CD4-positive, alpha-beta T cell treated with Interleukin-12 subunit alpha and Interleukin-12 subunit beta, for 1 hour (primary cell): Measurements from ENCODE around the gene TSGA10.
"Not testable (repeated sequence)": the region's sequence is repeated elsewhere in the genome, so short reads cannot be mapped to it uniquely, and the experiment has no call there.

Experiments used
- DNase-seq: peaks from one replicate; pipeline ENCODE4 v3.0.0-alpha.2; 2020

Gene TSGA10

GRCh38 chr2:99152199-99152895 lies 2.4 kb downstream of the TSGA10 start:
- no peak for DNase-seq

GRCh38 chr2:99150706-99151105 lies 4.0 kb downstream of the TSGA10 start:
- no peak for DNase-seq

GRCh38 chr2:99141110-99142108 lies 13.3 kb downstream of the TSGA10 start, which contains the start of gene C2orf15:
TSS of gene C2orf15 (plus strand) at chr2:99141707. CDS start at chr2:99150559, 8,852 bp downstream.
- DNase-seq: peak; percentile 98

GRCh38 chr2:99140860-99141109 lies 14.0 kb downstream of the TSGA10 start:
- no peak for DNase-seq

GRCh38 chr2:99140056-99140859 lies 14.5 kb downstream of the TSGA10 start:
- no peak for DNase-seq

GRCh38 chr2:99139003-99139402 lies 15.7 kb downstream of the TSGA10 start:
- DNase-seq: no peak

GRCh38 chr2:99135044-99135556 lies 19.6 kb downstream of the TSGA10 start:
- not testable (repeated sequence) for DNase-seq

- no peak for DNase-seq
These were observed 26.8 kb downstream of the TSGA10 start for GRCh38 chr2:99127981-99128380.

- no peak for DNase-seq
These were observed 42.1 kb downstream of the TSGA10 start for GRCh38 chr2:99112617-99113016.

- DNase-seq: no peak
These were observed 42.8 kb downstream of the TSGA10 start for GRCh38 chr2:99111945-99112344.

- no peak for DNase-seq
These were observed 43.5 kb downstream of the TSGA10 start for GRCh38 chr2:99111236-99111635.

- no peak for DNase-seq
These were observed 47.8 kb downstream of the TSGA10 start for GRCh38 chr2:99106913-99107312.

GRCh38 chr2:99104006-99104405 lies 50.7 kb downstream of the TSGA10 start:
- DNase-seq: no peak

GRCh38 chr2:99101697-99102096 lies 53.0 kb downstream of the TSGA10 start:
- no peak for DNase-seq

- DNase-seq: no peak
These were observed 58.0 kb downstream of the TSGA10 start for GRCh38 chr2:99096728-99097127.

GRCh38 chr2:99088017-99088416 lies 66.7 kb downstream of the TSGA10 start:
- peak; percentile 26 for DNase-seq

GRCh38 chr2:99086385-99086784 lies 68.4 kb downstream of the TSGA10 start:
- no peak for DNase-seq

GRCh38 chr2:99085421-99085820 lies 69.3 kb downstream of the TSGA10 start:
- peak; percentile 24 for DNase-seq

- no peak for DNase-seq
These were observed 70.5 kb downstream of the TSGA10 start for GRCh38 chr2:99084256-99084655.

- DNase-seq: no peak
These were observed 72.9 kb downstream of the TSGA10 start for GRCh38 chr2:99081891-99082290.

- no peak for DNase-seq
These were observed 75.5 kb downstream of the TSGA10 start for GRCh38 chr2:99079226-99079625.

- no peak for DNase-seq
These were observed 82.2 kb downstream of the TSGA10 start for GRCh38 chr2:99072551-99072950.
